ENCODE results near the gene LMO2.
"Not testable (repeated sequence)": the region's sequence is repeated elsewhere in the genome, so short reads cannot be mapped to it uniquely, and the experiment has no call there.

The LMO2 gene

GRCh38 chr11:33891714-33892327, at the start of gene LMO2:
LMO2 (minus strand) TSS chr11:33892076; CDS start chr11:33869716, 22,360 bp downstream.
- FAIRE-seq: no peak

DNA sequence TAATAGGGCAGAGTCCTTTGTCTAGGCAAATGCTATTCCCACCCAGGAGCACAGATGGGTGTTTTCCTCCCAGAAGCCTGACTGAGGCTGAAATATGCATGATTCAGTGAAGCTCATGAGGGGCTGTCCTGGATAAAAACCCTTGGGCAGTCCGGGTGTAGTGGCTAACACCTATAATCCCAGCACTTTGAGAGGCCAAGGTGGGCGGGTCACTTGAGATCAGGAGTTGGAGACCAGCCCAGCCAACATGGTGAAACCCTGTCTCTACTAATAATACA, 48.6 kb upstream of the LMO2 start:
- FAIRE-seq: no peak

GRCh38 chr11:33936725-33937604, 45.1 kb upstream of the LMO2 start:
- FAIRE-seq: no peak

GRCh38 chr11:33935461-33936456, 43.9 kb upstream of the LMO2 start:
- FAIRE-seq: no peak

GRCh38 chr11:33935005-33935404, 43.1 kb upstream of the LMO2 start:
- FAIRE-seq: no peak

GRCh38 chr11:33934450-33934849, 42.6 kb upstream of the LMO2 start:
- FAIRE-seq: no peak

GRCh38 chr11:33933602-33934001, 41.7 kb upstream of the LMO2 start:
- FAIRE-seq: no peak

DNA sequence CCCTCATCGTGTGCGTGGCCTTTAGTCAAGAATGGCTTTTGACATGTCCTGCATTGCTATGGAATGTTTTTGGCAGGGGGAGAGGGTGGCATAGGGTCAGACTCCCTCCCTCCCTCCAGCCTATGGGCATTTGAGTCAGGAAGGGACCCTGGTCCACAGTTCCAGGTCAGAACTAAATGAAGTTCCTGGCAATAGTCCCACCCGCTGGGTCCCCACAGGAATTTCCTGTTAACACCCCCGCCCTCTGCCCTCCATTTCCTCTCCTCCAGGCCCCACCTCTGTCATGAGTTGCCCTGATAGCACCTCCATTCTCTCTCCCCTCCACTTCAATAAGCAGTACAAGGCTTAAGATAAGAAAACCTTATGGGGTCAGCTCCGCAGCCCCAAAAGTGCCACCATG, 40.8 kb upstream of the LMO2 start:
- no peak for FAIRE-seq

DNA sequence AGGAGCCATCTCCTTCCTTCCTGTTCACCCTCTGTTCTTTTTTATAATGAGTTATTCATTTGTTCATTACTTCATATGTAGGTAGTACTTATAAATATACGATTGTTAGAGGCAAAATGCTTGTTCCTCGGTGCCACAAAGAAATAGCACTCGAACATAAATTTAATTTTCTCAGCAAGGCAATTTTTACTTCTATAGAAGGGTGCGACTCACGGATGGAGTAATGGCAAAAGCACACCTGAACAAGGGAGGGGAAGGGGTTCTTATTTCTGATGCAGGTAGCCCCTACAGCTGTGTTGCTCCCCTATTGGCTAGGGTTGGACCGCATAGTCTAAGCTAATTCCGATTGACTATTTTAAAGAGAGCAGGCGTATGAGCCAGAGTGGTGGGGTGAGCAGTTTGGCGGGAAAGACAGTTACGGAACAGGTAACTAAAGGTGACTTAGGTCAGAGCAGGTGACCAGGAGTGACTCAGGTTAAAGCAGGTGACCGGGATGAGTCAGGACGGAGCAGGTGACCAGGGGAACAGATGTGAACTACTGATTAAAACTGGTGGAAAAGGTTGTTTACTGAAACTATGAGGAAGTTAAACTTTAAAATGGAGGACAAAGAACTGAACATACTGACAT, 40.0 kb upstream of the LMO2 start:
- FAIRE-seq: not testable (repeated sequence)

DNA sequence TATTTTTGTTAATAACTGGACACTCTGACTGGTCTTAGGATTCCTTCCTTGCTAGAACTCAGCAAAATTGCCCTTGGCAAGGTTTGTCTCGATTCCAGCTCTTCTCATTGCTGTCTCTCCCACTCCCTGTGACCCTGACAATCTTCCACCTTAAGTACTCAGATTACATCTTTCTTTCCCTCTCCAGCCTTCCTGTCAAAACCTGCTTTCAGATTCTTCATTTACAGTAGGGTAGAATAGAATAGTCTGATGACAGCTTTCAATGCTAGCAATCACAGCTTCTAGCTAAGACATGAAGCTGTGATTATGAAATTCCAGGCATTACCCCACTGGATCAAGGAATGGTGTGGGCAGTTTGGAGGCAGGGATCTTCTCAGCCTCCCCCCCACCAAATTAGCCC, 39.2 kb upstream of the LMO2 start:
- FAIRE-seq: no peak

GRCh38 chr11:33930317-33931021, 38.6 kb upstream of the LMO2 start:
- no peak for FAIRE-seq

DNA sequence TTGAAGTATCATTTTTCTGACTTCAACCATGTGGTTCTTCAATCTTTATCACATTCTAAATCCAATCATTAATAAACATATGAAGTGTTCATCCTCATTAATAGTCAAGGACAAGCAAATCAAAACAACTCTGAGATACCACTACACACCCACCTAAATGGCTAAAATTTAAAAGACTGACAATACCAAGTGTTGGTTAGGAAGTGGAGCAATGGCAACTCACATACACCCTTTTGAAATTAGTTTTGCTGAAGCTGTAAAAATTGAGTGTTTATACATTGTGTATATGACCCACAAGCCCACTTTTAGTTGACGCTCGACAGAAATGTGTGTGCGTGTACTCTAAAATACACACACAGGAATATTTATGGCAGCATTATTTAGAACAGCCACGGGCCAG, 36.7 kb upstream of the LMO2 start:
- no peak for FAIRE-seq

DNA sequence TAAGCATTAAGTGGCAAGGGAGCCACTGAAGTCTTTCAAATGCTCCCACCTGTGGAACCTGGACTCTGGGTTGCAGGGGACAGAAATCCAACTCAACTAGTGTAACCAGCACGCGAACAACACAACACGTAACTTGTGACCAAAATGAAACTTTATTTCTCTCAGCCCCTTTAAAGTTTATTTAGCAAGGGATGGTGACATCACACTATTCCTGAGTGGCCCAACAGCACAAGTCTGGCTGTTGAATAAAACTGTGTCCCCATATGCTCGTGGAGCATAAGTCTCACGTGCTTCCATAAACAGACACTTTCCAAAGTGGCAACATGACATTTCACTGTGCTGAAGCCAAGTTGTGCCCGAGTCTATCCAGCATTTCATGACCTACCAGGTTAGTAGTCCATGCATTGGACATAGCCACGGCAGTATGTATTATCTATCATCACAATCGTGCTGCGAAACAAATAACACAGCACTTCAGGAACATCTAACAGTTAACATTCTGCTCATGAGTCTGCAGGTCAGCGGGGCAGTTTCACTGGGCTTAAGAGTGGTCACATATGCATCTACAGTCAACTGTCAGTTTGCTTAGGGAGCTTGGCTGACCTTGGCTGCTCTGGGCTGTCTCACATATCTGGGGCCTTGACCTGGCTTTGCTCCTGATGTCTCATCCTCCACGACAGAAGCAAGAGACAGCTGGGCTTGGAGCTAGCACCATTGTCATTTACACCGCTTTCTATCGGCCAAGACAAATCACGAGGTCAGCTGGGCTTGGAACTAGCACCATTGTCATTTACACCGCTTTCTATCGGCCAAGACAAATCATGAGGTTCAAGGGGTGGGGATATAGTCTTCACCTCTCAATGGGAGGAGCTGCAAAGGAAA, 35.0 kb upstream of the LMO2 start:
- no peak for FAIRE-seq

DNA sequence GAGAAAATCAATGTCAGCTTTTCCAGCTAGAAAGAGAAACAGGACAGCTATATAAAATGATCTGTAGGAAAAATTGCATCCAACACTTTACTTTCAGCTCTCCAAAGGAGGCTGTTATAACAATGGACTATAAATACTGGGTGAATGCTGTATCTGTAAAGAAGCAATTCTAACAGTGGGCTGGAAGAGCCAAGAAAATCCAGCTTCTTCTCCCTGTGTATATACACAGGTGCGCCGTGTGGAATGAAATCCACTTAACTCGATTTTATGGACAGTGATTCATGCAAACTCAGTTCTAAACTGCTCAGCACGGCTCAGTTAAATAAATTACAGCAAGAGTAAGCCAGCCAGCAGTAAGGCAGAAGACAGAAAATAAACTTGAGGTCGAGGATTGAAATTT, 32.5 kb upstream of the LMO2 start:
- no peak for FAIRE-seq

DNA sequence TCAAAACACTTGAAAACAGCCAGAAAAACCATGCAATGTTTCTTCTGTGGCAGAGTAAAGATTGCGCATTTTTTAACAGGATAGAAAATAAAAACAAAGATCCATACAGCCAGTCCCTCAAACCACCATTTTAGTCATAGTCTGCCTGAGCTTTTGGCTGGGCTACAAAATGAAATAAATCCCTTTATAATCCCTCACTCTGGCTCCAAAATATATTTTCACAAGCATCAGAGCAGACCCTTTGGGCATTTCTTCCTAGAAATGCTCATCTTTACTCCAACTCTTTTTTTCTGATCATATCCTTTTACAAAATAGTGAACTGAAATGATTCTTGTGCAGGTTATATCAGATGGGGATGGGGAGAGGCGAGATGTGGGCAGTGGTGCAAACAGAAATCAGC, 31.8 kb upstream of the LMO2 start:
- FAIRE-seq: no peak

GRCh38 chr11:33920838-33921613, 29.1 kb upstream of the LMO2 start:
- no peak for FAIRE-seq

GRCh38 chr11:33919645-33920044, 27.8 kb upstream of the LMO2 start:
- no peak for FAIRE-seq

DNA sequence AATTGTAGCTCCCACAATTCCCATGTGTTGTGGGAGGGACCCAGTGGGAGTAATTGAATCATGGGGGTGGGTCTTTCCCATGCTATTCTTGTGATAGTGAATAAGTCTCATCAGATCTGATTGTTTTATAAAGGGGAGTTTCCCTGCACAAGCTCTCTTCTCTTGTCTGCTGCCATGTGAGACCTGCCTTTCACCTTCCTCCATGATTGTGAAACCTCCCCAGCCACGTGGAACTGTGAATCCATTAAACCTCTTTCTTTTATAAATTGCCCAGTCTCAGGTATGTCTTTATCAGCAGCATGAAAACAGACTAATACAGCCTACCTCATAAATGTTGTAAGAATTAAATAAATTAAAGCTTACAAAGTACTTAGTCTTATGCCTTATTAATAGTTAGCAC, 25.5 kb upstream of the LMO2 start:
- FAIRE-seq: not testable (repeated sequence)

- FAIRE-seq: no peak
Measured at GRCh38 chr11:33916736-33917135, 24.9 kb upstream of the LMO2 start.

- no peak for FAIRE-seq
Measured at GRCh38 chr11:33915526-33915925, 23.6 kb upstream of the LMO2 start.
